Hematopoietic multipotent progenitor cell treated with erythropoietin and hydrocortisone succinate and interleukin-3 and kit ligand, for 17 days (in vitro differentiated cells): ENCODE results near the gene CXCL6.

Source experiments
- DNase-seq: peaks from one replicate; pipeline ENCODE4 v3.0.0-alpha.2; 2015; ENCODE audit warnings: low spot score

CXCL6 gene

GRCh38 chr4:73868206-73869129 lies 32.0 kb downstream of the CXCL6 start:
- no peak for DNase-seq

- no peak for DNase-seq
Measured at GRCh38 chr4:73869130-73870055, 32.9 kb downstream of the CXCL6 start, which contains the start of gene CXCL1. Gene CXCL1 (plus strand): TSS chr4:73869393. CDS start chr4:73869471, 78 bp downstream.

- no peak for DNase-seq
Measured at GRCh38 chr4:73870260-73870659, 33.8 kb downstream of the CXCL6 start.

- DNase-seq, result no peak
Measured at GRCh38 chr4:73870768-73871167, 34.3 kb downstream of the CXCL6 start.

- DNase-seq, result no peak
Measured at GRCh38 chr4:73871511-73872310, 35.2 kb downstream of the CXCL6 start.

GRCh38 chr4:73872316-73873108 lies 36.0 kb downstream of the CXCL6 start:
- no peak for DNase-seq

GRCh38 chr4:73874386-73874785 lies 37.9 kb downstream of the CXCL6 start:
- DNase-seq, result no peak

GRCh38 chr4:73875401-73875800 lies 38.9 kb downstream of the CXCL6 start:
- DNase-seq, result no peak

GRCh38 chr4:73883306-73883705 lies 46.8 kb downstream of the CXCL6 start:
- no peak for DNase-seq

GRCh38 chr4:73885574-73886267 lies 49.2 kb downstream of the CXCL6 start:
- DNase-seq, result no peak
